H7 (cell line): ENCODE measurements around the gene B3GNT7. TPM values are rescaled to one million over a fixed set of nuclear protein-coding genes. Genes with fewer than 3 reads are reported as not detected.
"Not testable (repeated sequence)": the region's sequence is repeated elsewhere in the genome, so short reads cannot be mapped to it uniquely, and the experiment has no call there.

Experiments used
- DNase-seq: peaks from one replicate; pipeline ENCODE4 v3.0.0; 2012
- H3K27me3 ChIP-seq: 2 replicates; pipeline ENCODE4 v1.6.0; 2011; ENCODE audit warnings: mild to moderate bottlenecking, low read length; ENCODE audit not compliant: control insufficient read depth, insufficient read depth
- H3K36me3 ChIP-seq: replicated peaks from 2 replicates; pipeline ENCODE4 v1.5.1; 2011; ENCODE audit warnings: low read length; ENCODE audit not compliant: control insufficient read depth, insufficient read depth
- H3K4me3 ChIP-seq: 2 replicates; pipeline ENCODE4 v1.5.1; 2011; ENCODE audit warnings: low read depth, mild to moderate bottlenecking, control low read depth, low read length, moderate library complexity; ENCODE audit not compliant: insufficient read depth
- total RNA-seq: library from RNA; depleted of rRNA; stranded (reverse); fragments of >200 nt; shearing (Covaris generic); gene quantifications from 2 replicates; pipeline ENCODE4 v1.2.3, GENCODE V29; 2014

B3GNT7 gene
- total RNA-seq, 1 experiment from 2014 or later: 52.9 TPM

DNA sequence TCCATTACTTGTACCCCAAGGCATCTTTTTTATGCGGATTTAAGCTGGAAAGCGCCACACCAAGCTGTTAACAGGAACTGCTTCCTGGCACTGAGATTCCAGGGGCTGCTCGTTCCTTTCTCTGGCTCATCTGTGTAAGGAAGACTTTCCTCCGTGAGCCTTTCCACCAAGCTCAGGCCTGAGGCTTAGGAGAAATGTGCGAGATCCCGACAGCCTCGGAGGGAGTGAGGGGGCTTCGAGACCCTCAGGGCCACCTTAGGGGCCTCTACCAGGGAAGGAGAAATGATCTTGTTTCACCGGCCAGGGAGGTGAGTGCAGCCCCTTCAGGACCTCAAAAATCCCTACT is 17.1 kb downstream of the B3GNT7 start:
- DNase-seq: no peak
- Histone ChIP-seq H3K4me3 (no peak overlapping the region), H3K36me3 (no peaks in the 10 kb centered on the region), H3K27me3 (no peaks in the 10 kb centered on the region)

DNA sequence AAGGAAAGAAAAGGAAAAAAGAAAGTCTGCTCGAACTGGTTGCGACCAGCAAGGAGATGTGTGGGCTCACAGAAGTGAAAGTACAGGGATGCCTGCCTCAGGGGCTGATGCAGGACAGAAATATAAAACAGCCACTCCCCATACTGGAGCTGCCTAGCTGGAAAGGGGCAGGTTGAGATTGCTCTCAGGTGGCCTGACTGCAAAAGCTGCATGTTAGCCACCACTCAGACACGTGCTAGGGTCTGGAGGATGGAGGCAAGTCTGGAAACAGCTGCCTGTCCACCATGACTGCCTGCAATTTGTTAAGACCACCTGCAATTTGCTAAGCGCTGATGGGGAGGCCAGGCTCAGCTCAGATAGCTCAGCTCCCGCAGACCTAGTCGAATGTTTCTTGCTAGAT is 17.9 kb downstream of the B3GNT7 start:
- Histone ChIP-seq H3K4me3 (no peak overlapping the region), H3K27me3 (no peaks in the 10 kb centered on the region), H3K36me3 (no peaks in the 10 kb centered on the region)
- peak; percentile 28 for DNase-seq

DNA sequence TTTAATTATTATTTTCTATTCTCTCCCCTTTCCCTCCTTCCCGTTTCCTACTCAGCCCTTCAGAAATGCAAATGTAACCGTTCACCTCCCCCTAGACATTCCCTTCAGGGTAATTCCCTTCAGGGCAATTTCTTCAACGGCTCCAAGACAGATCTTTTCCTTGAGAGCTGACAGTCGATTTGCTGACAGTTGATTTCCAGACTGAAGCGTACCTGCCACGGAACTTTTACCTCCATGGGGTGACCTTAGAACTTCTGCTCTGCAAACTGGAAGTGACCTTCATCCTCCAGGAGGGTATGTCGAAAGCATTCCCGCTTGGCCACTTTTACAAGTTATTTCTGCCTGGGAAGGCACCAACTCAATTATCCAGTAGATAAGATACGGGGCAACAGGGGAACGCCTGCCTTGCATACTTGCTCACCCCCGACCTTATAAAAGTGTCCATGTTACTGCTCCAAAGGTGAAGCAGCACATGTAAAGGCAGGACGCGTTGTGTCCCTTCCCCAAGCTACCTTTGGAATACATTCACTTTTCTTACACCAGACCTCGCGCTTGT is 18.5 kb downstream of the B3GNT7 start:
- Histone ChIP-seq H3K36me3 (no peaks in the 10 kb centered on the region), H3K27me3 (no peaks in the 10 kb centered on the region), H3K4me3 (no peak overlapping the region)
- peak; percentile 44 for DNase-seq

GRCh38 chr2:231415029-231415428 is 19.5 kb downstream of the B3GNT7 start:
- no peak for DNase-seq
- H3K4me3 ChIP-seq: no peak overlapping the region
- H3K36me3 ChIP-seq: no peaks in the 10 kb centered on the region
- H3K27me3 ChIP-seq: no peaks in the 10 kb centered on the region

DNA sequence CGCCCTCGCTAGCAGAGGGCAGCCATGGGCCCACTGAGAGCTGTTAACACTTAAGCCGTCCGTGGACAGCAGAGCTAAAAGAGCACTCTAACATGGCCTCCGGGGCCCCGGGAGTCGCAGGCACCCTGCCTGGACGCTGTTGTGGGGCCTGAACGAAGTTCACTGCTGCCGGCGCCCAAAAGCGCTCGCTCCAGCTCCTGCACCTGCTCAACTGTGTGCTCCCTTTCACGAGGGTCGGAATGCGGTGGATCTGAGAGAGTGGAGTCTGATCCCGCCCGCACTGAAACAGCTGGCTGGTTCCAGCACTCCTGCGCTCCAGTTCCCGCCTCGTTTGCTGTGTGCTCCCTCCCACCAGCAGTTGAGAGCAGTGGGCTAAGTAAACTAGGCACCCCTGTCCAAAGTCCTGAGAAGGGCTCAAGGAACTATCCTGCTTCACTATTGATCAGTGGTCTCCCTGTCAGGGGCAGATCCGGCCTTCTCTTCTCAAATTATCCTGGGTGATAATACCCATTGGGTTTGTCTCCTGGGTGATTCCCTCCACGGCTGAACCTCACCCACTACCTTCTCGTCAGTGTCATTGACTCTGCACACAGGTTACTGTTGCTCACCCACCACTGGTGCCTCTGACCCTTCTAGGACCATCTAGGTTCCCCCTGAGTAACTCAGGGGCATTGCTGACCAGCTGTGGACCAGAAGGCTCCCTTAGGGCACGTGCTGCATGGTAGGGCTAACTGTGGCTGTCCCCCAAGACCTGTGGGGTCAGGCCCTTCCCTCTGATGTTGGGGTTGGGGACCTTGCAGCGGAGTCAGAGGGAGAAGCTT is 23.5 kb downstream of the B3GNT7 start:
- H3K27me3 ChIP-seq: no peaks in the 10 kb centered on the region; the same call in 1 of the 2 replicates
- peak; percentile 31 for DNase-seq
- no peak overlapping the region for H3K4me3 ChIP-seq
- no peaks in the 10 kb centered on the region for H3K36me3 ChIP-seq

- Histone ChIP-seq H3K27me3 (no peaks in the 10 kb centered on the region; the same call in 1 of the 2 replicates), H3K36me3 (no peaks in the 10 kb centered on the region), H3K4me3 (no peak overlapping the region)
- no peak for DNase-seq
Observed at GRCh38 chr2:231421051-231421580, 25.6 kb downstream of the B3GNT7 start.

DNA sequence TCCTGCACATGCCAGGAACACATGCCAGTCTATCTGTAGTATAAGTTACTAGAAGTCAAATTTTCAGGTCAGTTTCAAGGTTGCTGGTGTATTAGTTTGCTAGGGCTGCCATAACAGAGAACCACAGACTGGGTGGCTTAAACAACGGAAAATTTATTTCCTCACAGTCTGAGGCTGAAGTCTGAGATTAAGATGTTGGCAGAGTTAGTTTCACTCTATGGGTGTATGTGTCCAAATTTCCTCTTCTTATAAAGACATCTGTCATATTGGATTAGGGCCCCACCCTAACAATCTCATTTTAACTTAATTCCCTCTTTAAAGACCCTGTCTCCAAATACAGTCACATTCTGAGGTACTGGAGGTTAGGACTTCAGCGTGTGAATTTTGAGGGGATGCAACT is 26.5 kb downstream of the B3GNT7 start:
- Histone ChIP-seq H3K4me3 (no peak overlapping the region), H3K36me3 (no peaks in the 10 kb centered on the region), H3K27me3 (no peaks in the 10 kb centered on the region; the same call in 1 of the 2 replicates)
- no peak for DNase-seq

DNA sequence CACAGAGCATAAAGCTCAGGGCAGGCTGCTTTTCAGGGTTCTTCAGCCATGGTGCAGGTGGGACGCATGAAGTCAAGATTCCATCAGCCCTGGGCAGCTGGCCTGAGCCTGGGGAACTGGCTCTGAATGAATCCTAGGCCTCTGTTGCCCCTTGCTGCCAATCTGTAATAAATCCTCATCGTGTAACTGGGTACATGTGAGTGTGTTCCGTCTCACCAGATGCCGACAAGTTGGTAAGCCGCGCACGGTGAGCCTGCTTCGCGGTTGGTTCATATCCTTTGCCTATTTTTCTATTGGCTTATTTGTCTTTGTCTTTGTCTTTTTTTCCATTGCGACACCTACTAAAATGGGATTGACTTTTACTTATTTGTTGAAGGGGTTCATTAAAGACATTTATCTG is 27.7 kb downstream of the B3GNT7 start:
- Histone ChIP-seq H3K36me3 (no peaks in the 10 kb centered on the region), H3K27me3 (no peaks in the 10 kb centered on the region; the same call in 1 of the 2 replicates), H3K4me3 (no peak overlapping the region)
- DNase-seq: no peak

- no peaks in the 10 kb centered on the region; the same call in 1 of the 2 replicates for H3K27me3 ChIP-seq
- DNase-seq: no peak
- H3K36me3 ChIP-seq: no peaks in the 10 kb centered on the region
- no peak overlapping the region for H3K4me3 ChIP-seq
Observed at GRCh38 chr2:231425291-231425810, 29.8 kb downstream of the B3GNT7 start.

GRCh38 chr2:231425811-231426703 is 30.5 kb downstream of the B3GNT7 start:
- Histone ChIP-seq H3K27me3 (no peaks in the 10 kb centered on the region; the same call in 1 of the 2 replicates), H3K36me3 (no peaks in the 10 kb centered on the region), H3K4me3 (no peak overlapping the region)
- DNase-seq: no peak

DNA sequence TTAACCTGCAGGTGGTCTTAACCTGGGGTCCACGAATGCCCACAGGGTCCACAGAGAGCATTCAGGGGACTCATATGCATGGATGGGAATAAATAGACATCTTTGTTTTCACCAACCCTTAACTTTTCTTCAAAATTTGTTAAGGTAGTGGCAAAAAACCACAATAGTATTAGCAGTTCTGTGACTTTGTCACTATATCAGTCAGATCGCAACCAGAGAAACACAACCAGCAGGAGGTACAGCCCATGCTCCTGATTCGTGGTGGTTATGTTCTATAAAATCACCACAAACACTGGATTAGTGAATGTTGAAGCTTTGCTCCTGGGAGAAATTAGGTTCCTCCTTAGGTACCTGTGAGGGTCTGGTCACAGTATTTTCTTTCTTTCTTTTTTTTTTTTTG is 31.6 kb downstream of the B3GNT7 start:
- no peak for DNase-seq
- Histone ChIP-seq H3K36me3 (no peaks in the 10 kb centered on the region), H3K4me3 (no peak overlapping the region), H3K27me3 (no peaks in the 10 kb centered on the region; the same call in 1 of the 2 replicates)

DNA sequence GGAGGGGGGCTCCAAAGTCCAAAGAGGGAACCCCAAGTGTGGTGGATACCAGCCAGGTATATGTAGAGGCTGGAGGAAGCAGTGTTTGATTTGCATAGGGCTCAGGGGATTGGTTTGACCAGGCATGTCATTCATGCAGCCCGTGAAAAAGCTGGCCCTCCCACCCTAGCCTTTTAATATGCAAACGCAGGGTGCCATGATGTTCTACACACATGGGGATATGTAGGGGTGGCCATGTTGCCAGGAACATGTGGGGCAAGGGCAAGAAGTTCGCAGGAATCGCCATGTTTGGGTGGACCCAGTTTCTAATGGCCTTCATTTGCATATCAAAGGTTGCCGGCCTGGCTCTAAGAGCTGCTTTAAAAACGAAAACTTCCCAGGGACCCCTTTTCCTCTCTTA is 33.6 kb downstream of the B3GNT7 start:
- DNase-seq: no peak
- H3K36me3 ChIP-seq: no peaks in the 10 kb centered on the region
- H3K27me3 ChIP-seq: no peaks in the 10 kb centered on the region; the same call in 1 of the 2 replicates
- no peak overlapping the region for H3K4me3 ChIP-seq

DNA sequence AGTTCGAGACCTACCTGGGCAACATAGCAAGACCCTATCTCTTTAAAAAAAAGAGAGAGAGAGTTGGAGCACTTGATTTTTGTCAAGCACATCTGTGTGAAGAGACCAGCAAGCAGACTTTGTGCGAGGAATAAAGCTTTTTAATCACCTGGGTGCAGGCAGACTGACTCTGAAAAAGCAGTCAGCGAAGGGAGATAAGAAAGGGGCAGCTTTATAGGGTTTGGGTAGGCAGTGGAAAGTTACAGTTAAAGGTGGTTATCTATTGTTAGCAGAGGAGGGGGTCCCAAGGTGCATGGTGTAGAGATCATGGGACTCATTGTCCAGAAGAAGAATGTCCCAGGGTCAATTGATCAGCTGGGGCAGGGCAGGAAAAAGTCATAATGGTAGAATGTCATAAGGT is 34.4 kb downstream of the B3GNT7 start:
- H3K36me3 ChIP-seq: no peaks in the 10 kb centered on the region
- no peak overlapping the region for H3K4me3 ChIP-seq
- H3K27me3 ChIP-seq: no peaks in the 10 kb centered on the region; the same call in 1 of the 2 replicates
- DNase-seq: no peak

DNA sequence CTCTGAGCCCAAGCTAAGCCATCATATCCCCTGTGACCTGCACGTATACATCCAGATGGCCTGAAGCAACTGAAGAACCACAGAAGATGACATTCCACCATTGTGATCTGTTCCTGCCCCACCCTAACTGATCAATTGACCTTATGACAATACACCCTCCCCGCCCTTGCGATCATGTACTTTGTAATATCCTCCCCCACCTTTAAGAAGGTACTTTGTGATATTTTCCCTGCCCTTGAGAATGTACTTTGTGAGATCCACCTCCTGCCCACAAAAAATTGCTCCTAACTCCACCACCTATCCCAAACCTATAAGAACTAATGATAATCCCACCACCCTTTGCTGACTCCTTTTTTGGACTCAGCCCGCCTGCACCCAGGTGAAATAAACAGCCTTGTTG is 34.9 kb downstream of the B3GNT7 start:
- H3K4me3 ChIP-seq, H3K36me3 ChIP-seq, DNase-seq, H3K27me3 ChIP-seq: not testable (repeated sequence)
